Fibroblast of skin of left quadriceps (primary cell): ENCODE measurements around the gene SNX6.
"Not testable (repeated sequence)": the region's sequence is repeated elsewhere in the genome, so short reads cannot be mapped to it uniquely, and the experiment has no call there.

ENCODE experiments used
- DNase-seq, 2 experiments: peaks; one replicate each; pipeline ENCODE4 v3.0.0-alpha.2; 2013; ENCODE audit warnings: low read depth in 2 of 2

The SNX6 gene

DNA sequence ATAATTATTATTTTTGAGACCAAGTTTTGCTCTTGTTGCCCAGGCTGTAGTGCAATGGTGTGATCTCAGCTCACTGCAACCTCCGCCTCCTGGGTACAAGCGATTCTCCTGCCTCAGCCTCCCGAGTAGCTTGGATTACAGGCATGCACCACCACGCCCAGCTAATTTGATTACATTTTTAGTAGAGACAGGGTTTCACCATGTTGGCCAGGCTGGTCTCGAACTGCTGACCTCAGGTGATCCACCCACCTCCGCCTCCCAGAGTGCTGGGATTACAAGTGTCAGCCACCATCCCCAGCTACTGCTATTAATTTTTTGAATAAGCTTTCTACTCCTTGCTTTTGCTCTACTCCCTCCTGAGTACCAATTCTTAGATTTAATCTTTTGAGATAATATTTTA, 108.9 kb downstream of the SNX6 start:
- DNase-seq = not testable (repeated sequence)

GRCh38 chr14:34520304-34520970, 109.5 kb downstream of the SNX6 start:
- not testable (repeated sequence) for DNase-seq
